ENCODE results near the gene NPAS3.

NPAS3 gene

DNA sequence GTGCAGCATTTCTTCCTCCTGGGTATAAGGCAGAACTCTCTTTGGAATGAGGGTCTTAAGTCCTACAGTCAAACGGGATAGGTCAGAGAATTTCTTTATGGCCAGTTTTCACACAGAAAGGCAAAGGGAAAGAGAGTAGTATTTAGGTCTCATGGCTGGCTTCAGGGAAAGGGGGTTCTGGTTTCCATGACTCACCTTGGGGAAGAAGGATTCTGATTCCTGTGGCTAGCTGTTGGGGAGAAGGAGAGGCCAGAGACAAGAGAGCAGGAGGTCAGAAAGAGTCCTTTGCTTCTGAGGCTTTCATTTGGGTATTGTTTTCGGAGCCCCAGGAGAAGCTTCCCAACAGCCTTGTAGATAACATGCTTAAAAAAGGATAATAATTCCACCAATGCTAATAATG, 332.5 kb downstream of the NPAS3 start:
- DNase-seq (ENCODE audit: insufficient read length, low spot score) (no peak), FAIRE-seq (no peak)
- TF ChIP-seq PAX5 (IDR thresholded peaks at IDR 0.05; ENCODE audit: insufficient read depth, low read length, severe bottlenecking) (no peak), TAF1 (IDR thresholded peaks at IDR 0.05; ENCODE audit: low read depth, low read length) (no peak), POLR2AphosphoS5 (IDR thresholded peaks at IDR 0.05; ENCODE audit: low read depth, low read length) (no peak), SPI1 (IDR thresholded peaks at IDR 0.05; ENCODE audit: low read depth, low read length) (no peak), POU2F2 (IDR thresholded peaks at IDR 0.05; ENCODE audit: low read depth, low read length) (no peak), POLR2A (IDR thresholded peaks at IDR 0.05; ENCODE audit: low read depth, low read length) (no peak)

DNA sequence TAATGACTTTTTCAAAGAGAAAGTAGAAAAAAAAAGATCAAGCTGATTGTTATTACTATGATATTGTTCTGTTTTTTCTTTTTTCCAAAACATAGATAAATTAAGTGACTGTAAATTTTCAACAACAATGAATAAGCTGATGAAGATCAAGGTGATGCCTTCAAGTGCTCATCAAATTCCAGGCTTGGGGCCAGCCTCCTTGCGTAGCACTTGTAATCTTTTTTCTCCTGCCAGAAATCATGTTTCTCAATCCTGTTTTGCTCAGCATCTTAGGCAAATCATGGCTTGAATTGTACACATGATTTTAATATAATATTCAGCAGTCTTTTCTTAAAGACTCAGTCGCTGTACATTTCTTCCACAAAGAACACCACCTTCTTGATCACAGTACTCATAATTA, 333.2 kb downstream of the NPAS3 start:
- no peak for DNase-seq (ENCODE audit: insufficient read length, low spot score)
- FAIRE-seq: no peak
- no peak for TF ChIP-seq POU2F2 (IDR thresholded peaks at IDR 0.05; ENCODE audit: low read depth, low read length)
- TF ChIP-seq POLR2A (IDR thresholded peaks at IDR 0.05; ENCODE audit: low read depth, low read length): no peak
- TF ChIP-seq TAF1 (IDR thresholded peaks at IDR 0.05; ENCODE audit: low read depth, low read length): no peak
- no peak for TF ChIP-seq PAX5 (IDR thresholded peaks at IDR 0.05; ENCODE audit: insufficient read depth, low read length, severe bottlenecking)
- TF ChIP-seq POLR2AphosphoS5 (IDR thresholded peaks at IDR 0.05; ENCODE audit: low read depth, low read length): no peak
- no peak for TF ChIP-seq SPI1 (IDR thresholded peaks at IDR 0.05; ENCODE audit: low read depth, low read length)

DNA sequence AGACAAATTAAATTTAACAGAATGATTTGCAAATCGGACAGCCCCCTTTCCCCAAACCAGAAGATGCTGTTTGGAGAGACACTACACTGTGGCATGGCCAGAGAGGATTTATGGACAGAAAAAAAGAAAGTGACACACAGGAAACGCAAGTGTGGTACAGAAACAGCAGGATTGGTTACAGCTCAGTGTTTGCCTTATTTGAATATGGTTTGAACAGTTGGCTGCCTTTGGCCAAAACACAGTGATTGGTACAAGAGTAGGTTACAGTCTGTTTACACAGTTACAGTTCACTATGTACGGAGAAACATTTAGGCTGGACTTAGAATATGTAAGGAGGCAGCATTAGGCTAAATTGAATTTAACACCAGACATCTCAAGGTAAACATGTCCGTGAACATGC, 335.3 kb downstream of the NPAS3 start:
- TF ChIP-seq SPI1 (IDR thresholded peaks at IDR 0.05; ENCODE audit: low read depth, low read length): no peak
- TF ChIP-seq POLR2A (IDR thresholded peaks at IDR 0.05; ENCODE audit: low read depth, low read length): no peak
- DNase-seq (ENCODE audit: insufficient read length, low spot score): no peak
- FAIRE-seq: peak; percentile 52

DNA sequence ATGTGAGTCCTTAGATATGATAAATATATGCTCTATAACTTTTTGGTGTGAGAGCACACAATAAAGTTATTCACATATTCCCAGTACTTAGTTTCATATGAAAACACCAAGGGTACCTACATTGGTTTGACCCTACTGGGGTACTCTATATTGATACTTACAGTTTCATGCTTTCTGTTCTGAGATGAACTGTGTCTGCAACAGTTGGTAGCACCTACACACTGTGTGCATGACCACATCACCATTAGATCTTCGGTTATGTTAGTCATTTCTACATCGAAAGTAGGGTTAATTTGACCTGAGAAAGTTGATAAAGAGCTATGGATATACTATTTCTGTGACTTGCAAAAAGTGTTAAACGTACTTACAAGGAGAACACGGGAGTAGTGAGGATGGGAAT, 337.2 kb downstream of the NPAS3 start:
- no peak for DNase-seq (ENCODE audit: insufficient read length, low spot score)
- TF ChIP-seq POLR2A (IDR thresholded peaks at IDR 0.05; ENCODE audit: low read depth, low read length) (no peak), SPI1 (IDR thresholded peaks at IDR 0.05; ENCODE audit: low read depth, low read length) (no peak), POLR2AphosphoS5 (IDR thresholded peaks at IDR 0.05; ENCODE audit: low read depth, low read length) (no peak), TAF1 (IDR thresholded peaks at IDR 0.05; ENCODE audit: low read depth, low read length) (no peak), PAX5 (IDR thresholded peaks at IDR 0.05; ENCODE audit: insufficient read depth, low read length, severe bottlenecking) (no peak), POU2F2 (IDR thresholded peaks at IDR 0.05; ENCODE audit: low read depth, low read length) (no peak)
- FAIRE-seq: no peak

DNA sequence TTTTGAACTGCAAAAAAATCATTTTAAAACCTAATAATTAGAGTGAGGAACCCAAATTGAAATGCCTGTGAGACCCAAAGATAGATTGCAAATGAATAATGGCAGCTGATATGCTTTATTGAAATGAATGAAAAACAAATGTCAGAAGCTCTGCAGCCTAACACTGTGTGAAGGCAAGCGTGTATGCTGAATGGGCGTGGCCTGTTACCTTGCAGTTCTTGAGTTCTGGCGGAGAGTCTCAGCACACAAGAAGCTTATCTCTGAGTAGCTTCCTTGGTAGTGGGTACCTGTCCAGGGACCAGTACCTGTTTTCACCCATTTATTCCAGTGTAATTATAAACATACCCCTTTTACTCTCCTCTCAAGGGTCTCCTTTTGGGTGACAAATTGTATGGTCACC, 341.2 kb downstream of the NPAS3 start:
- DNase-seq (ENCODE audit: insufficient read length, low spot score) (no peak), FAIRE-seq (no peak)
- no peak for TF ChIP-seq POLR2AphosphoS5 (IDR thresholded peaks at IDR 0.05; ENCODE audit: low read depth, low read length)
- no peak for TF ChIP-seq TAF1 (IDR thresholded peaks at IDR 0.05; ENCODE audit: low read depth, low read length)
- no peak for TF ChIP-seq PAX5 (IDR thresholded peaks at IDR 0.05; ENCODE audit: insufficient read depth, low read length, severe bottlenecking)
- no peak for TF ChIP-seq POU2F2 (IDR thresholded peaks at IDR 0.05; ENCODE audit: low read depth, low read length)
- no peak for TF ChIP-seq SPI1 (IDR thresholded peaks at IDR 0.05; ENCODE audit: low read depth, low read length)
- TF ChIP-seq POLR2A (IDR thresholded peaks at IDR 0.05; ENCODE audit: low read depth, low read length): no peak

DNA sequence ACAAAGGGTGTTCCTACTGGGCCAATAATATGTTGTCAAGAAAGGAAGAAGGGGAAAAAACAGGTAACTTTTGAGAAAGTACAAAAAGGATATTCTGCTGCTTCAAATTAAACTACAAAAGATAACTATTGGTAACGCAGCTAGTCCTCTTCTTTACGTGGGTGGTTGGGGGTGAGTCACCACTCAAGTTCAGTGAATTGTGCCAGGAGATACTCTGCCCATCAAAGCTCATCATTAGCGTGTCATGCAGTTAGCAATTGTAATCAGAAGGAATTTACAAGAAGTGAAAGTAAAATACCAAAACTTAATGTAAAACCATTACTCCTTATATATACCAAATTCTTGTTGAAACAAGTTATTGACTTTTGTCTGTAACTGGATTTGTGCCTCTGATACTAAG, 342.0 kb downstream of the NPAS3 start:
- FAIRE-seq: no peak

DNA sequence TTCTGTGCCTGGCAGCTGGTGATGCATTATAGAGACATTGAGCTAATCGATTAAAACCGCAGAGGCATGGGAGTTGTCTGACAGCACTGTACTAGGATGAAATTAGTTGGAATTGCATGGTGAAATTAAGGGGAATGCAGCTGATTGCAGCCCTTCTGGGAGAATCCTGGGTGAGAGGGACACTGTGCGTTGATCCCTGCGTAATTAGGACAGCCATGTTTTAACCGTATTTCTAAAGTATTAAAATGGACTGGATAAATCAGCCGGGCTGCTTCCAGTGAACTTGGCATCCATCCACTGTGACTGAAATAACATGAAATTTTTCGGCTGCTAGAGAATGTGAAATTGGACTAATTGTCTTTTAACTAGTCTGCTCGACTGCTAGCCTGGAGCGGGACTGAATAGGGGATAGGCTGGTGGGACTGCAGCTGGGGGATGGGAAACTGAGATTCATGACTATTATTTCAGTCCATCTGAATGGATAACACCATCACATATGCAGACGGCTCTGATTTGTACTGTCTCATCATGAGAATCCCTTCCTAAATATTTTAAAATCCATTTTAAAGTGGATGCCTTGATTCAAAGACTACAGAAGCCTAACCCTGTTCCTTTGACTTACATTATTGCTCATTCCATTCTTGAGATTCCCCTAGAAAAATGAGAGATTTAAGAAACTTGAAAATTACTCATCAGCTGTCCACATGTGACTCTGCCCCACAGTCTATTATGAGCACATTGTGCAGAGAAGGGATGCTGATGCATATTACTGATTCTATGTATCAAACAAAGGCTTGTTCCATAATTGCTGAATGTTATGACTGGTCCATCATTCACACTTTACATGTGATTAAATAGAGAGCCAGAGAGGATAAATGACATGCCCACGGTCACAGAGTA, 343.9 kb downstream of the NPAS3 start:
- DNase-seq (ENCODE audit: insufficient read length, low spot score) (no peak), FAIRE-seq (no peak)
- TF ChIP-seq POLR2AphosphoS5 (IDR thresholded peaks at IDR 0.05; ENCODE audit: low read depth, low read length) (no peak), POLR2A (IDR thresholded peaks at IDR 0.05; ENCODE audit: low read depth, low read length) (no peak), TAF1 (IDR thresholded peaks at IDR 0.05; ENCODE audit: low read depth, low read length) (no peak), PAX5 (IDR thresholded peaks at IDR 0.05; ENCODE audit: insufficient read depth, low read length, severe bottlenecking) (no peak), SPI1 (IDR thresholded peaks at IDR 0.05; ENCODE audit: low read depth, low read length) (no peak), POU2F2 (IDR thresholded peaks at IDR 0.05; ENCODE audit: low read depth, low read length) (no peak)

More for the DNA sequence above, 342.0 kb downstream of the NPAS3 start:
- DNase-seq (ENCODE audit: insufficient read length, low spot score): no peak
- TF ChIP-seq POLR2AphosphoS5 (IDR thresholded peaks at IDR 0.05; ENCODE audit: low read depth, low read length) (no peak), PAX5 (IDR thresholded peaks at IDR 0.05; ENCODE audit: insufficient read depth, low read length, severe bottlenecking) (no peak), POU2F2 (IDR thresholded peaks at IDR 0.05; ENCODE audit: low read depth, low read length) (no peak), SPI1 (IDR thresholded peaks at IDR 0.05; ENCODE audit: low read depth, low read length) (no peak), POLR2A (IDR thresholded peaks at IDR 0.05; ENCODE audit: low read depth, low read length) (no peak), TAF1 (IDR thresholded peaks at IDR 0.05; ENCODE audit: low read depth, low read length) (no peak)

DNA sequence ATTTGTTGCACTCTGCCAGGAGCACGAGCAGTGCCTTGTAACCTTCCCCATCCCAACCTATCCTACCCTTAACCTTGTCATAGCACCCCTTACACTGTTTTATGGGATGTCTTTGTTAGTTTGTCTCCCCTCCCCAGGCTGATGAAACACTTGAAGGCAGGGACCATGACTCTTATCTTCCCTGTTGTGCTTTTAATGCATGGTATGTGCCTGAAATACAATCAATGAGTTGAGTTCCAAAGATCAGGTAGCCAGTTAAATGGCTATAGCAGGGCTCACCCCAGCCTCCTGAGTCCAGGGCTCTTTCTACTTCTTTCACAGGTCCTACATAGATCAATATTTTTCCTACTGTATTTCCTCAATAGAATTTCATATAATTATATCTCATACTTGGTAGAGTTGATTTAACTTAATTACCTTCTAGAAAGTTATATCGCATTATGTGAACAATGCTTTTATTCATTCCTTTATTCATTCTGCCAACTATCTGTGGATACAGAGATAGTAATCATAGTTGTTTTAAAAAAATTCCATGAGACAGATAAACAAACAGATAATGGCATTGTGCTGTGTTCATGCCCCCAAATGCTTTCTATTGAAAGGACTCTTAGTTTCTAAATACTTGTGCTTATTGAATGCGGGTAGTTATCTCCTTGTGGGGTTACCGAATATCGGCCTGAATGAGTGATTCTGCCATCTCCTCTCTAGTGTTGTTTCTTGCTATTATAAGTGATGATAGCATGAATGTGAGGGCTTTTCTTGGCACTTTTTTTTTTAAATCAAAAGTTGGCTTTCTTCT, 347.4 kb downstream of the NPAS3 start:
- no peak for DNase-seq (ENCODE audit: insufficient read length, low spot score)
- no peak for TF ChIP-seq PAX5 (IDR thresholded peaks at IDR 0.05; ENCODE audit: insufficient read depth, low read length, severe bottlenecking)
- no peak for TF ChIP-seq POU2F2 (IDR thresholded peaks at IDR 0.05; ENCODE audit: low read depth, low read length)
- no peak for FAIRE-seq

DNA sequence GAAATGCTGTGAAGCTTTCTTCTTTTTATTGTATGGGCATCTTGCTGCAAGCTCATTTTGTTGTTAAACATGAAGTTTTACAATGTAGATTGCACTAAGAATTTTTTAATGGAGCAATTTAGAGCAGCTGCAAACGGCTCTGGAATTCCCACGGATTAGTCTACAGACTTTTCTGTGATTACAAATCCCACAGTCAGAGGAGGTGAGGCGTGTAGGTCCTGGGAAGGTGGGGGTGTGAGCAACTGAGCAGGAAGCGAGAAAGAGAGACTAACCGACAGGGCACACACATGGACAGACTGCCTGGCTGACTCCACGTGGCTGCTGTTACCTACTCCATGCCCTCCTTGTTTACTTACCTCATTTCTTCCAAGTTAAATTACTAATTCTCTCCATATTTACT, 348.5 kb downstream of the NPAS3 start:
- DNase-seq (ENCODE audit: insufficient read length, low spot score) (no peak), FAIRE-seq (no peak)
- no peak for TF ChIP-seq POLR2A (IDR thresholded peaks at IDR 0.05; ENCODE audit: low read depth, low read length)
- TF ChIP-seq PAX5 (IDR thresholded peaks at IDR 0.05; ENCODE audit: insufficient read depth, low read length, severe bottlenecking): no peak
- no peak for TF ChIP-seq POU2F2 (IDR thresholded peaks at IDR 0.05; ENCODE audit: low read depth, low read length)
- no peak for TF ChIP-seq POLR2AphosphoS5 (IDR thresholded peaks at IDR 0.05; ENCODE audit: low read depth, low read length)
- TF ChIP-seq SPI1 (IDR thresholded peaks at IDR 0.05; ENCODE audit: low read depth, low read length): no peak
